Right lobe of liver (tissue), 6 donors: ENCODE data around the gene ZDHHC14. TPM values are rescaled to one million over a fixed set of nuclear protein-coding genes. Genes with fewer than 3 reads are reported as not detected.

ENCODE experiments used
- ATAC-seq, 4 donors: fragments of 200-7000 bp; cut with Tn5 transposase; one replicate each; pipeline ENCODE4 v1.9.1; 2020; ENCODE audit warnings: mild to moderate bottlenecking in 4 of 4, moderate library complexity in 4 of 4
- DNase-seq, 3 donors: peaks; one replicate each; pipeline ENCODE4 v3.0.0-alpha.2; 2020
- H3K27ac ChIP-seq, 3 donors: fragments of 200-600 bp; one replicate each; pipeline ENCODE4 v1.8.0; 2022
- H3K27me3 ChIP-seq, 2 donors: fragments of 200-600 bp; one replicate each; pipeline ENCODE4 v1.8.0; 2022
- H3K36me3 ChIP-seq, 4 donors: fragments of 200-600 bp; sonication (generic) in 1 of 4; one replicate each; pipeline versions ENCODE4 v1.5.1 to v1.8.0; 2017 to 2022; ENCODE audit warnings: control low read depth in 1 of 4
- H3K4me1 ChIP-seq, 4 donors: fragments of 200-600 bp; sonication (generic) in 1 of 4; one replicate each; pipeline versions ENCODE4 v1.5.1 to v1.8.0; 2017 to 2022; ENCODE audit warnings: control low read depth in 1 of 4
- H3K4me3 ChIP-seq, 3 donors: fragments of 200-600 bp; one replicate each; pipeline ENCODE4 v1.8.0; 2022
- H3K9me3 ChIP-seq, 4 donors: fragments of 200-600 bp; sonication (generic) in 1 of 4; one replicate each; pipeline versions ENCODE4 v1.5.1 to v1.8.0; 2017 to 2022; ENCODE audit warnings: control low read depth in 1 of 4
- CTCF ChIP-seq, 4 donors: fragments of 200-600 bp in 3 of 4; fragments of 450-650 bp in 1 of 4; IDR thresholded peaks; one replicate each; pipeline versions ENCODE4 v1.5.1 to v1.8.0; 2016 to 2022; ENCODE audit warnings: antibody characterized with exemption in 4 of 4, mild to moderate bottlenecking in 2 of 4
- POLR2A ChIP-seq: fragments of 450-650 bp; IDR thresholded peaks from one replicate; pipeline ENCODE4 v1.6.1; 2017; ENCODE audit warnings: antibody characterized with exemption, mild to moderate bottlenecking
- WGBS: methylation state at CpG from one replicate; pipeline ENCODE4 v1.1.6; 2018; ENCODE audit warnings: low coverage, low lambda C conversion rate; ENCODE audit not compliant: insufficient coverage; ENCODE audit errors: missing lambda C conversion rate; 5-methylcytosine and 5-hydroxymethylcytosine counted together
- intact Hi-C, 2 donors: fragments of 100-400 bp; cut with DNase I; formaldehyde crosslinking; loops; one replicate each; pipeline versions ENCODE4 v1.11.2 to v1.14.1; 2022
- total RNA-seq, 6 experiments: library from RNA; depleted of rRNA in 2 of 6; stranded (reverse); fragments of >200 nt in 2 of 6; fragmentation: NEBNext Ultra II Directional in 3 of 6; extraction: Animal tissue kit (Norgen Biotek cat#: 25700) in 3 of 6; gene quantifications; one replicate each; pipeline versions ENCODE4 v1.1.0 to v1.2.4, GENCODE V29; 2016 to 2023
- donor health status: DM: no; HTN: yes; CAD: no.
- donor health status: DM: no; HTN: no; CAD: no.
- donor health status: DM: no; HTN: no; CAD: no.
- donor health status: DM: no; HTN: yes; CAD: no.
- donor health status: DM: no; HTN: yes; CAD: no.

The ZDHHC14 gene
- total RNA-seq, 6 experiments from 2014 or later, result 7.3 to 13.0 (median 10.3) TPM

- ATAC-seq, result no peak
- Histone ChIP-seq H3K4me3 (no peak overlapping the region), H3K4me1 (no peaks in the 10 kb centered on the region), H3K27me3 (no peaks in the 10 kb centered on the region), H3K27ac (no peak overlapping the region), H3K36me3 (no peaks in the 10 kb centered on the region), H3K9me3 (no peaks in the 10 kb centered on the region)
- TF ChIP-seq CTCF (IDR thresholded peaks at IDR 0.05) (no peak), POLR2A (no peak)
- no peak for DNase-seq
- 87% methylated on average over 7 of the region's 20 CpGs for WGBS
- intact Hi-C loops, result no loop called here
Observed at GRCh38 chr6:157491571-157492232, 110.7 kb downstream of the ZDHHC14 start.

GRCh38 chr6:157492249-157492648 lies 111.3 kb downstream of the ZDHHC14 start:
- TF ChIP-seq POLR2A, result no peak
- TF ChIP-seq CTCF (IDR thresholded peaks at IDR 0.05), result no peak
- H3K4me3 ChIP-seq, result no peak overlapping the region
- H3K27me3 ChIP-seq, result no peaks in the 10 kb centered on the region
- ATAC-seq, result no peak
- no peaks in the 10 kb centered on the region for H3K4me1 ChIP-seq
- WGBS, result 85% methylated on average over 10 of the region's 12 CpGs
- H3K9me3 ChIP-seq, result no peaks in the 10 kb centered on the region
- intact Hi-C loops, result no loop called here
- DNase-seq, result no peak
- H3K27ac ChIP-seq, result no peak overlapping the region
- H3K36me3 ChIP-seq, result no peaks in the 10 kb centered on the region

- no peak for ATAC-seq
Observed at GRCh38 chr6:157492741-157493140, 111.8 kb downstream of the ZDHHC14 start.

GRCh38 chr6:157493173-157493572 lies 112.2 kb downstream of the ZDHHC14 start:
- Histone ChIP-seq H3K27me3 (no peaks in the 10 kb centered on the region), H3K4me3 (no peak overlapping the region), H3K27ac (no peak overlapping the region), H3K36me3 (no peaks in the 10 kb centered on the region), H3K4me1 (no peaks in the 10 kb centered on the region), H3K9me3 (no peaks in the 10 kb centered on the region)
- WGBS, result 100% methylated on average over 1 of the region's 11 CpGs
- ATAC-seq (peak in 1 of 4 donors; percentile 37), DNase-seq (no peak)
- intact Hi-C loops, result no loop called here
- TF ChIP-seq CTCF (IDR thresholded peaks at IDR 0.05) (no peak), POLR2A (no peak)

More at GRCh38 chr6:157492741-157493140, 111.8 kb downstream of the ZDHHC14 start:
- intact Hi-C loops, result no loop called here
- TF ChIP-seq POLR2A, result no peak
- TF ChIP-seq CTCF (IDR thresholded peaks at IDR 0.05), result no peak
- Histone ChIP-seq H3K9me3 (no peaks in the 10 kb centered on the region), H3K4me3 (no peak overlapping the region), H3K36me3 (no peaks in the 10 kb centered on the region), H3K27ac (no peak overlapping the region), H3K27me3 (no peaks in the 10 kb centered on the region), H3K4me1 (no peaks in the 10 kb centered on the region)
- 94% methylated on average over 3 of the region's 3 CpGs for WGBS
- DNase-seq, result no peak
